ENCODE measurements around the gene RAB26. TPM values are rescaled to one million over a fixed set of nuclear protein-coding genes. Genes with fewer than 3 reads are reported as not detected.

The RAB26 gene
- total RNA-seq, 1 experiment from 2014 or later: 10.8 TPM

GRCh38 chr16:2157480-2158261, 9.2 kb downstream of the RAB26 start:
- Mint-ChIP-seq H3K4me3 (ENCODE audit: low read depth, unreplicated experiment) (peak overlapping the region; percentile 89), H3K4me1 (ENCODE audit: low read depth, unreplicated experiment) (peaks cover 50% of the 10 kb centered on the region), H3K9me3 (ENCODE audit: low read depth, unreplicated experiment) (no peaks in the 10 kb centered on the region), H3K27ac (ENCODE audit: unreplicated experiment) (peak overlapping the region; percentile 100), H3K36me3 (ENCODE audit: insufficient read depth, unreplicated experiment) (peaks cover 66% of the 10 kb centered on the region), H3K27me3 (ENCODE audit: unreplicated experiment) (peaks cover 13% of the 10 kb centered on the region)
- DNase-seq: no peak
- intact Hi-C loops (cut with micrococcal nuclease; ENCODE audit: unreplicated experiment): no loop called here
- BruUV-seq (replicated peaks): no TSS peak
- CTCF ChIA-PET: interaction anchor here (1.3 kb wide), 1 partner anchor 10 kb away, joined by 3 read pairs; no protein-coding TSS in a partner anchor
- TF ChIP-seq, protein P1, sequence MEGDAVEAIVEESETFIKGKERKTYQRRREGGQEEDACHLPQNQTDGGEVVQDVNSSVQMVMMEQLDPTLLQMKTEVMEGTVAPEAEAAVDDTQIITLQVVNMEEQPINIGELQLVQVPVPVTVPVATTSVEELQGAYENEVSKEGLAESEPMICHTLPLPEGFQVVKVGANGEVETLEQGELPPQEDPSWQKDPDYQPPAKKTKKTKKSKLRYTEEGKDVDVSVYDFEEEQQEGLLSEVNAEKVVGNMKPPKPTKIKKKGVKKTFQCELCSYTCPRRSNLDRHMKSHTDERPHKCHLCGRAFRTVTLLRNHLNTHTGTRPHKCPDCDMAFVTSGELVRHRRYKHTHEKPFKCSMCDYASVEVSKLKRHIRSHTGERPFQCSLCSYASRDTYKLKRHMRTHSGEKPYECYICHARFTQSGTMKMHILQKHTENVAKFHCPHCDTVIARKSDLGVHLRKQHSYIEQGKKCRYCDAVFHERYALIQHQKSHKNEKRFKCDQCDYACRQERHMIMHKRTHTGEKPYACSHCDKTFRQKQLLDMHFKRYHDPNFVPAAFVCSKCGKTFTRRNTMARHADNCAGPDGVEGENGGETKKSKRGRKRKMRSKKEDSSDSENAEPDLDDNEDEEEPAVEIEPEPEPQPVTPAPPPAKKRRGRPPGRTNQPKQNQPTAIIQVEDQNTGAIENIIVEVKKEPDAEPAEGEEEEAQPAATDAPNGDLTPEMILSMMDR (IDR thresholded peaks at IDR 0.05; ENCODE audit: unreplicated experiment): no peak

GRCh38 chr16:2158262-2158638, 9.8 kb downstream of the RAB26 start:
- Mint-ChIP-seq H3K27me3 (ENCODE audit: unreplicated experiment) (peaks cover 13% of the 10 kb centered on the region), H3K9me3 (ENCODE audit: low read depth, unreplicated experiment) (no peaks in the 10 kb centered on the region), H3K36me3 (ENCODE audit: insufficient read depth, unreplicated experiment) (peaks cover 64% of the 10 kb centered on the region), H3K27ac (ENCODE audit: unreplicated experiment) (peak overlapping the region; percentile 100), H3K4me3 (ENCODE audit: low read depth, unreplicated experiment) (peak overlapping the region; percentile 89), H3K4me1 (ENCODE audit: low read depth, unreplicated experiment) (peaks cover 55% of the 10 kb centered on the region)
- TF ChIP-seq, protein P1 (IDR thresholded peaks at IDR 0.05; ENCODE audit: unreplicated experiment): no peak
- no TSS peak for BruUV-seq (replicated peaks)
- intact Hi-C loops (cut with micrococcal nuclease; ENCODE audit: unreplicated experiment): no loop called here
- no peak for DNase-seq
- CTCF ChIA-PET: interaction anchor here (1.3 kb wide), 1 partner anchor 10 kb away, joined by 3 read pairs; no protein-coding TSS in a partner anchor

DNA sequence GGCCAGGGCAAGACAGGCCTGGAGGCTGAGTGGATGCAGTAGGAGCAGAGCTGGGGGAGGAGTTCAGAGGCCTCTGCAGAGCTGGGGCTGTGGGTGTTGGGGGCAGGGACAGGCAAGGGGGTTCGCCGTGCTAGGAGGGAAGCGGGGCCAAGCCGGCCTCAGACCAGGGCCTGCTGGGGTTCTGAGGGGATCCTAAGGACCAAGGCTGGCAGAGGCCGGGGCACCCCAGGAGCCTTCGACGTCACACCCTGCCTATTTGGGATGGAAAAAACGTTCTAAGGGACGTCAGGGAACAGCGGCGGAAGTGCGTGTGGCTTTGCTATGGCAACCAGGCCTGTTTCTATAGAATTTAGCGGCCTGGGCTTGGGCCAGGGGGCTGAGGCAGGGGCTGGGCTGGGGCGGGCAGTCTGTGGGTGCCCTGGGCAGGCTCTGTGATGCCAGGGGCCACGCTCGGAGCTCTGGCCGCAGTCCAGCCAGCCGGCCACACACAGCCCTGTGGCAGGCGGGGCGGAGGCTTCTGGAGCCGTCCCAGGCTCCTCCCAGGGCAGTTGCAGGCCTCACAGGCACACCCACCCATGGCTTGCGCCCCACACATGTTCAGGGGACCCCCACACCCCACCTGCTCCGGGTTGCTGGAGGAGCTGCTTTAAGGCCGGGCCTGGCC, 10.9 kb downstream of the RAB26 start:
- H3K36me3 Mint-ChIP-seq (ENCODE audit: insufficient read depth, unreplicated experiment): peaks cover 61% of the 10 kb centered on the region
- peaks cover 13% of the 10 kb centered on the region for H3K27me3 Mint-ChIP-seq (ENCODE audit: unreplicated experiment)
- TF ChIP-seq, protein P1 (IDR thresholded peaks at IDR 0.05; ENCODE audit: unreplicated experiment): no peak
- no peak for DNase-seq
- H3K4me3 Mint-ChIP-seq (ENCODE audit: low read depth, unreplicated experiment): no peak overlapping the region
- no peaks in the 10 kb centered on the region for H3K9me3 Mint-ChIP-seq (ENCODE audit: low read depth, unreplicated experiment)
- H3K4me1 Mint-ChIP-seq (ENCODE audit: low read depth, unreplicated experiment): peaks cover 65% of the 10 kb centered on the region
- CTCF ChIA-PET: no interaction called here
- intact Hi-C loops (cut with micrococcal nuclease; ENCODE audit: unreplicated experiment): no loop called here
- no peak overlapping the region for H3K27ac Mint-ChIP-seq (ENCODE audit: unreplicated experiment)
- no TSS peak for BruUV-seq (replicated peaks)

DNA sequence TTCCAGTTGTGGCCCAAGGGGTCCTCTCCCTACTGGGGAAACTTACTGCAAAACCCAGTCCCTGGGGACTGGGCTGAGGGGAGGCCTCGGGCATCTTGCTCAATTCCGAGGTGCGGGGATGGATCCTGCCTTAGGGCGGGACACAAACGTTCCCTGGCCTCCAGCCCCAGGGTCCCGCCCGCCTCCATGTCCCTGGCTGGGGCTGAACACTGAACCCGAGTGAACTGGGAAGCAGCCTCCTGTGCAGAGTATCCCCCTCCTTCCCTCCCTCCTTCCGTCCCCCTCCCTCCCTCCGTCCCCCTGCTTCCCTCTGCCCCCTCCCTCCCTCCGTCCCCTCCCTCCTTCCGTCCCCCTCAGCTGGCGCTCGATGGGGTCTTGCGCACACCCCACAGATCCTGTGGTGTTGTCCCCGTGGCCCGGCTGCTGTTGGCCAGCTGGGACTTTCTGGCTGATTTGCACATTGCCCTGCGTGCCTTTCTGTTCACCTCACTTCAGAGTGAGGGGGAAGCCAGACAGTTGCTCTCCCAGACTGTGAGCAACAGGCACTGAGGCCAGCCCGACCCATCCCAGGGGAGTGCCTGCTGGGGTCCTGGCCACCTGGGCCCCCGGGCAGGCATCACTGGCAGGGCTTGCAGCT, 12.6 kb downstream of the RAB26 start:
- TF ChIP-seq, protein P1 (IDR thresholded peaks at IDR 0.05; ENCODE audit: unreplicated experiment): no peak
- H3K9me3 Mint-ChIP-seq (ENCODE audit: low read depth, unreplicated experiment): no peaks in the 10 kb centered on the region
- no TSS peak for BruUV-seq (replicated peaks)
- no peak for DNase-seq
- no peaks in the 10 kb centered on the region for H3K27me3 Mint-ChIP-seq (ENCODE audit: unreplicated experiment)
- H3K4me1 Mint-ChIP-seq (ENCODE audit: low read depth, unreplicated experiment): peaks cover 59% of the 10 kb centered on the region
- intact Hi-C loops (cut with micrococcal nuclease; ENCODE audit: unreplicated experiment): no loop called here
- no peak overlapping the region for H3K27ac Mint-ChIP-seq (ENCODE audit: unreplicated experiment)
- H3K4me3 Mint-ChIP-seq (ENCODE audit: low read depth, unreplicated experiment): no peak overlapping the region
- H3K36me3 Mint-ChIP-seq (ENCODE audit: insufficient read depth, unreplicated experiment): peaks cover 46% of the 10 kb centered on the region
- CTCF ChIA-PET: no interaction called here

Measured in Calu3 (cell line).